H9 (cell line): Measurements from ENCODE around the gene TACC2. TPM values are rescaled to one million over a fixed set of nuclear protein-coding genes. Genes with fewer than 3 reads are reported as not detected.

ENCODE experiments used
- DNase-seq: peaks from one replicate; pipeline ENCODE4 v3.0.0-alpha.2; 2017
- H2AFZ ChIP-seq: one replicate; pipeline ENCODE4 v1.6.1; 2013; ENCODE audit warnings: mild to moderate bottlenecking, low read length, control low read depth, moderate library complexity
- H2AK5ac ChIP-seq: 2 replicates; pipeline ENCODE4 v1.6.1; 2013; ENCODE audit warnings: low read length, control low read depth, mixed read lengths; ENCODE audit not compliant: insufficient read length
- H2BK120ac ChIP-seq: one replicate; pipeline ENCODE4 v1.6.1; 2013; ENCODE audit warnings: low read depth, mild to moderate bottlenecking, low read length, control low read depth, inconsistent platforms; ENCODE audit not compliant: poor library complexity, severe bottlenecking
- H2BK12ac ChIP-seq: 2 replicates; pipeline ENCODE4 v1.6.1; 2013; ENCODE audit warnings: low read length, control low read depth, mixed read lengths, low read depth; ENCODE audit not compliant: insufficient read length
- H2BK15ac ChIP-seq: 2 replicates; pipeline ENCODE4 v1.6.1; 2013; ENCODE audit warnings: low read depth, low read length, control low read depth
- H2BK20ac ChIP-seq: one replicate; pipeline ENCODE4 v1.6.1; 2013; ENCODE audit warnings: low read depth, mild to moderate bottlenecking, low read length, control low read depth, inconsistent platforms; ENCODE audit not compliant: poor library complexity, severe bottlenecking
- H2BK5ac ChIP-seq: 2 replicates; pipeline ENCODE4 v1.6.1; 2013; ENCODE audit warnings: low read length, control low read depth, mixed read lengths; ENCODE audit not compliant: insufficient read length
- H3K14ac ChIP-seq: 2 replicates; pipeline ENCODE4 v1.6.1; 2013; ENCODE audit warnings: low read length, control low read depth; ENCODE audit not compliant: insufficient read depth
- H3K18ac ChIP-seq: 2 replicates; pipeline ENCODE4 v1.6.1; 2013; ENCODE audit warnings: low read depth, mild to moderate bottlenecking, mixed read lengths, low read length, control low read depth; ENCODE audit not compliant: insufficient read length
- H3K23ac ChIP-seq: 2 replicates; pipeline ENCODE4 v1.6.1; 2013; ENCODE audit warnings: low read length, control low read depth, mixed read lengths, low read depth; ENCODE audit not compliant: insufficient read length
- H3K23me2 ChIP-seq: 2 replicates; pipeline ENCODE4 v1.6.1; 2013; ENCODE audit warnings: low read depth, mild to moderate bottlenecking, mixed read lengths, low read length, control low read depth; ENCODE audit not compliant: insufficient read length, poor library complexity, severe bottlenecking
- H3K27ac ChIP-seq: 2 replicates; pipeline ENCODE4 v1.5.1; 2013; ENCODE audit warnings: low read length, control low read depth, mixed read lengths, low read depth; ENCODE audit not compliant: insufficient read length
- H3K27me3 ChIP-seq: 2 replicates; pipeline ENCODE4 v1.6.1; 2013; ENCODE audit warnings: low read length, control low read depth, inconsistent platforms; ENCODE audit not compliant: insufficient read depth
- H3K4ac ChIP-seq: 2 replicates; pipeline ENCODE4 v1.6.1; 2013; ENCODE audit warnings: low read depth, mild to moderate bottlenecking, control low read depth, inconsistent platforms, low read length, moderate library complexity
- H3K4me1 ChIP-seq: 2 replicates; pipeline ENCODE4 v1.6.1; 2013; ENCODE audit warnings: low read length, control low read depth, inconsistent platforms; ENCODE audit not compliant: insufficient read depth
- H3K4me2 ChIP-seq: 2 replicates; pipeline ENCODE4 v1.6.1; 2013; ENCODE audit warnings: low read length, control low read depth, mixed read lengths; ENCODE audit not compliant: insufficient read length, insufficient read depth
- H3K56ac ChIP-seq: 2 replicates; pipeline ENCODE4 v1.6.1; 2013; ENCODE audit warnings: low read depth, mild to moderate bottlenecking, mixed read lengths, low read length, control low read depth; ENCODE audit not compliant: insufficient read length
- H3K79me1 ChIP-seq: 2 replicates; pipeline ENCODE4 v1.6.1; 2013; ENCODE audit warnings: low read depth, mild to moderate bottlenecking, moderate library complexity, low read length, control low read depth, inconsistent platforms; ENCODE audit not compliant: insufficient read depth, poor library complexity, severe bottlenecking
- H3K79me2 ChIP-seq: 2 replicates; pipeline ENCODE4 v1.6.1; 2013; ENCODE audit warnings: low read length, control low read depth, inconsistent platforms; ENCODE audit not compliant: insufficient read depth
- H3K9ac ChIP-seq: 2 replicates; pipeline ENCODE4 v1.6.1; 2013; ENCODE audit warnings: low read length, control low read depth, mixed read lengths; ENCODE audit not compliant: insufficient read length; ENCODE audit errors: extremely low read depth
- H3K9me3 ChIP-seq: one replicate; pipeline ENCODE4 v1.6.1; 2013; ENCODE audit warnings: low read depth, low read length, inconsistent platforms; ENCODE audit not compliant: control insufficient read depth
- H3T11ph ChIP-seq: one replicate; pipeline ENCODE4 v1.6.1; 2013; ENCODE audit warnings: mild to moderate bottlenecking, low read length, control low read depth, inconsistent platforms
- H4K20me1 ChIP-seq: one replicate; pipeline ENCODE4 v1.6.1; 2013; ENCODE audit not compliant: control insufficient read depth, insufficient read length, insufficient read depth
- H4K5ac ChIP-seq: 2 replicates; pipeline ENCODE4 v1.6.1; 2013; ENCODE audit warnings: low read depth, mild to moderate bottlenecking, mixed read lengths, low read length, control low read depth; ENCODE audit not compliant: insufficient read length
- H4K8ac ChIP-seq: replicated peaks from 2 replicates; pipeline ENCODE4 v1.6.1; 2013; ENCODE audit warnings: low read length, control low read depth, mixed read lengths, low read depth; ENCODE audit not compliant: insufficient read length
- H4K91ac ChIP-seq: 2 replicates; pipeline ENCODE4 v1.6.1; 2013; ENCODE audit warnings: low read depth, mild to moderate bottlenecking, moderate library complexity, mixed read lengths, low read length, control low read depth; ENCODE audit not compliant: insufficient read length
- H3K27ac Mint-ChIP-seq, 3 experiments: 2 replicates in 2 of 3; 3 replicates in 1 of 3; pipeline ENCODE4 v1.8.0; 2020 to 2021; ENCODE audit warnings: mixed read lengths in 3 of 3, mild to moderate bottlenecking in 1 of 3, moderate library complexity in 1 of 3
- H3K27me3 Mint-ChIP-seq: 2 replicates; pipeline ENCODE4 v1.8.0; 2021; ENCODE audit warnings: low read depth, mild to moderate bottlenecking, moderate library complexity, mixed read lengths
- H3K36me3 Mint-ChIP-seq, 3 experiments: 2 replicates in 2 of 3; 3 replicates in 1 of 3; pipeline ENCODE4 v1.8.0; 2020 to 2021; ENCODE audit warnings: low read depth in 3 of 3, mixed read lengths in 3 of 3; ENCODE audit not compliant: insufficient read depth in 1 of 3
- H3K4me1 Mint-ChIP-seq, 2 experiments: 2 replicates each; pipeline ENCODE4 v1.8.0; 2020; ENCODE audit warnings: mixed read lengths in 2 of 2
- H3K4me3 Mint-ChIP-seq, 2 experiments: 2 replicates in 1 of 2; 3 replicates in 1 of 2; pipeline ENCODE4 v1.8.0; 2020 to 2021; ENCODE audit warnings: mild to moderate bottlenecking in 2 of 2, mixed read lengths in 2 of 2, moderate library complexity in 1 of 2
- H3K9me3 Mint-ChIP-seq, 2 experiments: 2 replicates in 1 of 2; 3 replicates in 1 of 2; pipeline ENCODE4 v1.8.0; 2020; ENCODE audit warnings: mild to moderate bottlenecking in 2 of 2, mixed read lengths in 2 of 2, moderate library complexity in 1 of 2
- WGBS: extraction: QIAGEN DNeasy Blood & Tissue Kit; methylation state at CpG from one replicate; pipeline ENCODE4 v1.1.7; 2013; ENCODE audit warnings: missing lambda C conversion rate, low lambda C conversion rate, mixed read lengths; ENCODE audit not compliant: insufficient read length; ENCODE audit errors: extremely low coverage; 5-methylcytosine and 5-hydroxymethylcytosine counted together
- total RNA-seq: library from RNA; stranded (reverse); gene quantifications from 2 replicates; pipeline ENCODE4 v1.2.1, GENCODE V29; 2021
- TF ChIP-seq, protein P1 (sequence below): fragments of 200-600 bp; sonication (generic); conservative IDR thresholded peaks from 3 replicates; pipeline ENCODE4 v1.8.0; 2021; ENCODE audit warnings: antibody characterized with exemption, mild to moderate bottlenecking

The TACC2 gene
- total RNA-seq, 1 experiment from 2014 or later, result 58.1 TPM

DNA sequence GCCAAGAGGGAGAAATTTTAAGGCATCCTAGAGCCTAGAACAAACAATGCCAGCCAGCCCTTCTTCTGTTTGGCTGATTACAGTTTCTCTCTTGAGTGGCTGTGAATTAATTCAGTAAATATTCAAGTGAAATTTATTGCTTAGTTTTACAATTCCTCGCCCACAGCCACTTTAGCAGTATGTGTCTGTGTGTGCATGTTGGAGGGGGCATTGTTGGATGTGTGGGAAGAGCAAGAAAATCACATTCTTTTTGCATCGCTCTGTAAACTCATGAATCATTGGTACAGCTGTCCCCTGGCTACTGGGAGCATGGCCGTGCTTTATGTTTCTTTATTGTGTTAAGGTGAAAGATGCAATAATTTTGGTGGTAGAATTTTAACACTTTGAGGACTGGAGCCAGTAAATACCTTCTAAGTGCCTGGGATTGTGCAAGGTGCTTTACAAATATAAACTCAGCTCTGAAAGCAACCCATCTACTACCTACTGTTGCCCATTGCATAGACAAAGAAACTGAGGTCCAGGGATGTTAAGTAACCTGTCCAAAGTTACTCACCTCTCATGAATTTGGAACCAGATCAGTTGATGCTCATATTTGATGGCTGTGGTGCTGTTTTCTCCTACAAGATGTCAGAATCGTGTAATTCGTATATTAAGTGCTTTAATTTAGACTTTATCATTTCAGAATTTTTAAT, 192.2 kb downstream of the TACC2 start:
- Histone ChIP-seq H2BK20ac (no peak overlapping the region), H3K4me1 (peaks cover 33% of the 10 kb centered on the region), H3K79me2 (peaks cover 12% of the 10 kb centered on the region; the same call in 1 of the 2 replicates), H2BK15ac (no peak overlapping the region), H3K14ac (no peak overlapping the region), H2BK120ac (no peak overlapping the region), H4K91ac (no peak overlapping the region), H3T11ph (no peak overlapping the region), H3K4me2 (no peak overlapping the region), H2BK5ac (no peak overlapping the region), H3K23me2 (no peaks in the 10 kb centered on the region), H4K5ac (no peak overlapping the region), H3K9me3 (no peaks in the 10 kb centered on the region), H4K8ac (no peak overlapping the region), H3K18ac (no peak overlapping the region), H3K4ac (no peak overlapping the region), H2AK5ac (no peak overlapping the region), H3K56ac (no peak overlapping the region), H3K27ac (peak overlapping the region; percentile 40), H3K23ac (no peak overlapping the region), H4K20me1 (no peaks in the 10 kb centered on the region), H2BK12ac (peak overlapping the region; percentile 76), H3K79me1 (peaks cover 2% of the 10 kb centered on the region), H3K9ac (no peak overlapping the region), H3K27me3 (no peaks in the 10 kb centered on the region), H2AFZ (no peak overlapping the region)
- peaks cover 70 to 83% of the 10 kb centered on the region in 2 experiments for H3K4me1 Mint-ChIP-seq
- no peaks in the 10 kb centered on the region for H3K27me3 Mint-ChIP-seq
- peaks cover 2 to 6% (median 3%) of the 10 kb centered on the region in 3 experiments; a peak in 4 of 7 replicates for H3K36me3 Mint-ChIP-seq
- TF ChIP-seq, protein P1, sequence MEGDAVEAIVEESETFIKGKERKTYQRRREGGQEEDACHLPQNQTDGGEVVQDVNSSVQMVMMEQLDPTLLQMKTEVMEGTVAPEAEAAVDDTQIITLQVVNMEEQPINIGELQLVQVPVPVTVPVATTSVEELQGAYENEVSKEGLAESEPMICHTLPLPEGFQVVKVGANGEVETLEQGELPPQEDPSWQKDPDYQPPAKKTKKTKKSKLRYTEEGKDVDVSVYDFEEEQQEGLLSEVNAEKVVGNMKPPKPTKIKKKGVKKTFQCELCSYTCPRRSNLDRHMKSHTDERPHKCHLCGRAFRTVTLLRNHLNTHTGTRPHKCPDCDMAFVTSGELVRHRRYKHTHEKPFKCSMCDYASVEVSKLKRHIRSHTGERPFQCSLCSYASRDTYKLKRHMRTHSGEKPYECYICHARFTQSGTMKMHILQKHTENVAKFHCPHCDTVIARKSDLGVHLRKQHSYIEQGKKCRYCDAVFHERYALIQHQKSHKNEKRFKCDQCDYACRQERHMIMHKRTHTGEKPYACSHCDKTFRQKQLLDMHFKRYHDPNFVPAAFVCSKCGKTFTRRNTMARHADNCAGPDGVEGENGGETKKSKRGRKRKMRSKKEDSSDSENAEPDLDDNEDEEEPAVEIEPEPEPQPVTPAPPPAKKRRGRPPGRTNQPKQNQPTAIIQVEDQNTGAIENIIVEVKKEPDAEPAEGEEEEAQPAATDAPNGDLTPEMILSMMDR, result no peak
- no peaks in the 10 kb centered on the region for H3K9me3 Mint-ChIP-seq
- H3K4me3 Mint-ChIP-seq, result peak overlapping the region in 1 of 2 experiments; percentile 38; a peak in 1 of 5 replicates
- no peak for DNase-seq
- peak overlapping the region; percentile 91 to 98 (median 91) for H3K27ac Mint-ChIP-seq
- WGBS, result no CpG with 5 or more reads among the region's 5 CpGs
